GM18526 (cell line): ENCODE measurements around the gene YTHDF1.

Experiments
- POLR2A ChIP-seq: IDR thresholded peaks from 3 replicates; pipeline ENCODE4 v1.6.1; 2011; ENCODE audit not compliant: insufficient read length; ENCODE audit errors: extremely low read depth

Gene YTHDF1

GRCh38 chr20:63222541-63222940, 6.6 kb upstream of the YTHDF1 start:
- TF ChIP-seq POLR2A = no peak

- no peak for TF ChIP-seq POLR2A
Measured at GRCh38 chr20:63220696-63221399, 4.9 kb upstream of the YTHDF1 start.

GRCh38 chr20:63219866-63220521, 4.1 kb upstream of the YTHDF1 start:
- TF ChIP-seq POLR2A = no peak

- TF ChIP-seq POLR2A = no peak
Measured at GRCh38 chr20:63219447-63219821, 3.5 kb upstream of the YTHDF1 start.

- TF ChIP-seq POLR2A = no peak
Measured at GRCh38 chr20:63218701-63219446, 2.9 kb upstream of the YTHDF1 start.

GRCh38 chr20:63217706-63218105, 1.8 kb upstream of the YTHDF1 start:
- no peak for TF ChIP-seq POLR2A

GRCh38 chr20:63216849-63217471, 1.0 kb upstream of the YTHDF1 start:
- TF ChIP-seq POLR2A = no peak

GRCh38 chr20:63215101-63216040, 560 bp downstream of the YTHDF1 start:
- no peak for TF ChIP-seq POLR2A

- no peak for TF ChIP-seq POLR2A
Measured at GRCh38 chr20:63214514-63214913, 1.4 kb downstream of the YTHDF1 start.

- no peak for TF ChIP-seq POLR2A
Measured at GRCh38 chr20:63212792-63213191, 3.1 kb downstream of the YTHDF1 start.

GRCh38 chr20:63212393-63212730, 3.6 kb downstream of the YTHDF1 start:
- TF ChIP-seq POLR2A = no peak

- no peak for TF ChIP-seq POLR2A
Measured at GRCh38 chr20:63210011-63210605, 5.8 kb downstream of the YTHDF1 start.

- no peak for TF ChIP-seq POLR2A
Measured at GRCh38 chr20:63208346-63208909, 7.5 kb downstream of the YTHDF1 start.

- no peak for TF ChIP-seq POLR2A
Measured at GRCh38 chr20:63206878-63207277, 9.1 kb downstream of the YTHDF1 start.

- no peak for TF ChIP-seq POLR2A
Measured at GRCh38 chr20:63205896-63206295, 10.0 kb downstream of the YTHDF1 start.

- no peak for TF ChIP-seq POLR2A
Measured at GRCh38 chr20:63204362-63204761, 11.6 kb downstream of the YTHDF1 start.
